ENCODE measurements around the gene CFAP57. TPM values are rescaled to one million over a fixed set of nuclear protein-coding genes. Genes with fewer than 3 reads are reported as not detected.

Gene CFAP57
- total RNA-seq, 2 experiments from 2014 or later: not detected

GRCh38 chr1:43237121-43237520, 65.0 kb downstream of the CFAP57 start:
- no peak overlapping the region for H3K27ac Mint-ChIP-seq
- H3K9me3 Mint-ChIP-seq: peaks cover 4% of the 10 kb centered on the region
- peaks cover 13% of the 10 kb centered on the region for H3K4me1 Mint-ChIP-seq
- ChIA-PET POLR2A (no interaction called here), CTCF (interaction anchor here (2.3 kb wide), 1 partner anchor 10 kb away, joined by 6 read pairs; no protein-coding TSS in a partner anchor)
- no peak for DNase-seq
- no peaks in the 10 kb centered on the region for H3K36me3 Mint-ChIP-seq (ENCODE audit: low read depth)
- H3K4me3 Mint-ChIP-seq: no peak overlapping the region
- H3K27me3 Mint-ChIP-seq: peaks cover 2% of the 10 kb centered on the region

GRCh38 chr1:43238085-43238484, 66.0 kb downstream of the CFAP57 start:
- Mint-ChIP-seq H3K4me3 (no peak overlapping the region), H3K4me1 (peaks cover 13% of the 10 kb centered on the region), H3K9me3 (peaks cover 4% of the 10 kb centered on the region), H3K27ac (no peak overlapping the region), H3K27me3 (peaks cover 2% of the 10 kb centered on the region), H3K36me3 (ENCODE audit: low read depth) (no peaks in the 10 kb centered on the region)
- peak; percentile 51 for DNase-seq
- POLR2A ChIA-PET: no interaction called here
- CTCF ChIA-PET: interaction anchor here (0.6 to 1.3 kb wide), 2 partner anchors 138 to 177 kb away, joined by 3 to 4 read pairs; no protein-coding TSS in a partner anchor

- CTCF ChIA-PET: interaction anchor here (1.3 kb wide), 1 partner anchor 176 kb away, joined by 4 read pairs; no protein-coding TSS in a partner anchor
- Mint-ChIP-seq H3K36me3 (ENCODE audit: low read depth) (no peaks in the 10 kb centered on the region), H3K27me3 (no peaks in the 10 kb centered on the region), H3K9me3 (peaks cover 4% of the 10 kb centered on the region), H3K4me1 (peaks cover 13% of the 10 kb centered on the region), H3K4me3 (no peak overlapping the region), H3K27ac (peak overlapping the region; percentile 67)
- no peak for DNase-seq
- POLR2A ChIA-PET: interaction anchor here (1.1 kb wide), 1 partner anchor 120 kb away, joined by 3 read pairs; the partner anchor contains the start of gene CDC20
Observed at GRCh38 chr1:43238991-43239469, 66.9 kb downstream of the CFAP57 start.

GRCh38 chr1:43239484-43239883, 67.4 kb downstream of the CFAP57 start:
- ChIA-PET POLR2A (interaction anchor here (1.1 kb wide), 1 partner anchor 119 kb away, joined by 3 read pairs; the partner anchor contains the start of gene CDC20), CTCF (interaction anchor here (1.3 kb wide), 1 partner anchor 175 kb away, joined by 4 read pairs; no protein-coding TSS in a partner anchor)
- Mint-ChIP-seq H3K4me1 (peaks cover 13% of the 10 kb centered on the region), H3K27ac (peak overlapping the region; percentile 67), H3K36me3 (ENCODE audit: low read depth) (no peaks in the 10 kb centered on the region), H3K27me3 (no peaks in the 10 kb centered on the region), H3K4me3 (no peak overlapping the region), H3K9me3 (peaks cover 4% of the 10 kb centered on the region)
- DNase-seq: no peak

- peaks cover 13% of the 10 kb centered on the region for H3K4me1 Mint-ChIP-seq
- peaks cover 4% of the 10 kb centered on the region for H3K9me3 Mint-ChIP-seq
- ChIA-PET CTCF (interaction anchor here (0.6 kb wide), 1 partner anchor 116 kb away, joined by 9 read pairs; no protein-coding TSS in a partner anchor), POLR2A (no interaction called here)
- no peak overlapping the region for H3K4me3 Mint-ChIP-seq
- no peak for DNase-seq
- H3K27me3 Mint-ChIP-seq: peaks cover 7% of the 10 kb centered on the region
- H3K36me3 Mint-ChIP-seq (ENCODE audit: low read depth): no peaks in the 10 kb centered on the region
- no peak overlapping the region for H3K27ac Mint-ChIP-seq
Observed at GRCh38 chr1:43241413-43241836, 69.3 kb downstream of the CFAP57 start.

GRCh38 chr1:43243299-43243698, 71.2 kb downstream of the CFAP57 start:
- DNase-seq: no peak
- ChIA-PET POLR2A (no interaction called here), CTCF (interaction anchor here (0.5 to 2.4 kb wide), 4 partner anchors 17 to 347 kb away, joined by 3 to 5 read pairs (median 4); no protein-coding TSS in a partner anchor)
- Mint-ChIP-seq H3K27me3 (peaks cover 12% of the 10 kb centered on the region), H3K4me3 (no peak overlapping the region), H3K4me1 (peaks cover 11% of the 10 kb centered on the region), H3K9me3 (peaks cover 11% of the 10 kb centered on the region), H3K36me3 (ENCODE audit: low read depth) (no peaks in the 10 kb centered on the region), H3K27ac (no peak overlapping the region)

- ChIA-PET CTCF (no interaction called here), POLR2A (no interaction called here)
- Mint-ChIP-seq H3K4me1 (no peaks in the 10 kb centered on the region), H3K36me3 (ENCODE audit: low read depth) (no peaks in the 10 kb centered on the region), H3K4me3 (no peak overlapping the region), H3K27ac (no peak overlapping the region), H3K27me3 (peaks cover 19% of the 10 kb centered on the region), H3K9me3 (peaks cover 7% of the 10 kb centered on the region)
- no peak for DNase-seq
Observed at GRCh38 chr1:43246466-43247213, 74.5 kb downstream of the CFAP57 start.

- POLR2A ChIA-PET: no interaction called here
- CTCF ChIA-PET: no interaction called here
Observed at GRCh38 chr1:43247256-43247921, 75.3 kb downstream of the CFAP57 start.

GRCh38 chr1:43250351-43250761, 78.2 kb downstream of the CFAP57 start:
- CTCF ChIA-PET: no interaction called here
- H3K27me3 Mint-ChIP-seq: peaks cover 36% of the 10 kb centered on the region
- peaks cover 7% of the 10 kb centered on the region for H3K9me3 Mint-ChIP-seq

More at GRCh38 chr1:43247256-43247921, 75.3 kb downstream of the CFAP57 start:
- no peaks in the 10 kb centered on the region for H3K36me3 Mint-ChIP-seq (ENCODE audit: low read depth)
- peaks cover 25% of the 10 kb centered on the region for H3K27me3 Mint-ChIP-seq
- peaks cover 7% of the 10 kb centered on the region for H3K9me3 Mint-ChIP-seq
- no peak for DNase-seq
- H3K4me1 Mint-ChIP-seq: no peaks in the 10 kb centered on the region
- no peak overlapping the region for H3K4me3 Mint-ChIP-seq
- no peak overlapping the region for H3K27ac Mint-ChIP-seq

GRCh38 chr1:43251024-43251423, 78.9 kb downstream of the CFAP57 start:
- CTCF ChIA-PET: no interaction called here
- POLR2A ChIA-PET: no interaction called here

More at GRCh38 chr1:43250351-43250761, 78.2 kb downstream of the CFAP57 start:
- DNase-seq: no peak
- POLR2A ChIA-PET: no interaction called here
- Mint-ChIP-seq H3K27ac (no peak overlapping the region), H3K4me1 (no peaks in the 10 kb centered on the region), H3K36me3 (ENCODE audit: low read depth) (no peaks in the 10 kb centered on the region), H3K4me3 (no peak overlapping the region)

GRCh38 chr1:43252225-43252624, 80.1 kb downstream of the CFAP57 start:
- H3K4me3 Mint-ChIP-seq: no peak overlapping the region
- no peak for DNase-seq
- H3K9me3 Mint-ChIP-seq: peaks cover 3% of the 10 kb centered on the region
- ChIA-PET CTCF (no interaction called here), POLR2A (no interaction called here)
- peaks cover 26% of the 10 kb centered on the region for H3K27me3 Mint-ChIP-seq
- no peak overlapping the region for H3K27ac Mint-ChIP-seq
- H3K36me3 Mint-ChIP-seq (ENCODE audit: low read depth): no peaks in the 10 kb centered on the region
- no peaks in the 10 kb centered on the region for H3K4me1 Mint-ChIP-seq

More at GRCh38 chr1:43251024-43251423, 78.9 kb downstream of the CFAP57 start:
- DNase-seq: no peak
- peaks cover 33% of the 10 kb centered on the region for H3K27me3 Mint-ChIP-seq
- H3K4me1 Mint-ChIP-seq: no peaks in the 10 kb centered on the region
- no peaks in the 10 kb centered on the region for H3K36me3 Mint-ChIP-seq (ENCODE audit: low read depth)
- H3K27ac Mint-ChIP-seq: no peak overlapping the region
- H3K9me3 Mint-ChIP-seq: peaks cover 7% of the 10 kb centered on the region
- no peak overlapping the region for H3K4me3 Mint-ChIP-seq

- ChIA-PET CTCF (no interaction called here), POLR2A (no interaction called here)
- peaks cover 2% of the 10 kb centered on the region for H3K9me3 Mint-ChIP-seq
- H3K27me3 Mint-ChIP-seq: peaks cover 26% of the 10 kb centered on the region
- H3K4me1 Mint-ChIP-seq: no peaks in the 10 kb centered on the region
- H3K36me3 Mint-ChIP-seq (ENCODE audit: low read depth): peaks cover 2% of the 10 kb centered on the region
- H3K27ac Mint-ChIP-seq: no peak overlapping the region
- no peak for DNase-seq
- no peak overlapping the region for H3K4me3 Mint-ChIP-seq
Observed at GRCh38 chr1:43253173-43253572, 81.0 kb downstream of the CFAP57 start.

- ChIA-PET POLR2A (no interaction called here), CTCF (interaction anchor here (0.6 kb wide), 1 partner anchor 325 kb away, joined by 4 read pairs; no protein-coding TSS in a partner anchor)
- no peak overlapping the region for H3K27ac Mint-ChIP-seq
Observed at GRCh38 chr1:43253876-43254275, 81.7 kb downstream of the CFAP57 start.

More at GRCh38 chr1:43253876-43254275, 81.7 kb downstream of the CFAP57 start:
- Mint-ChIP-seq H3K4me3 (no peak overlapping the region), H3K36me3 (ENCODE audit: low read depth) (peaks cover 2% of the 10 kb centered on the region), H3K4me1 (no peaks in the 10 kb centered on the region), H3K27me3 (peaks cover 26% of the 10 kb centered on the region), H3K9me3 (peaks cover 7% of the 10 kb centered on the region)
- DNase-seq: no peak

Measured in activated CD4-positive, alpha-beta T cell treated with anti-CD3 and anti-CD28 coated beads, Interleukin-2, amount 10 ng/mL, durations not matched to agents 7 days and 5 days (primary cell).